ENCODE data around the gene SLC7A6OS.

DNA sequence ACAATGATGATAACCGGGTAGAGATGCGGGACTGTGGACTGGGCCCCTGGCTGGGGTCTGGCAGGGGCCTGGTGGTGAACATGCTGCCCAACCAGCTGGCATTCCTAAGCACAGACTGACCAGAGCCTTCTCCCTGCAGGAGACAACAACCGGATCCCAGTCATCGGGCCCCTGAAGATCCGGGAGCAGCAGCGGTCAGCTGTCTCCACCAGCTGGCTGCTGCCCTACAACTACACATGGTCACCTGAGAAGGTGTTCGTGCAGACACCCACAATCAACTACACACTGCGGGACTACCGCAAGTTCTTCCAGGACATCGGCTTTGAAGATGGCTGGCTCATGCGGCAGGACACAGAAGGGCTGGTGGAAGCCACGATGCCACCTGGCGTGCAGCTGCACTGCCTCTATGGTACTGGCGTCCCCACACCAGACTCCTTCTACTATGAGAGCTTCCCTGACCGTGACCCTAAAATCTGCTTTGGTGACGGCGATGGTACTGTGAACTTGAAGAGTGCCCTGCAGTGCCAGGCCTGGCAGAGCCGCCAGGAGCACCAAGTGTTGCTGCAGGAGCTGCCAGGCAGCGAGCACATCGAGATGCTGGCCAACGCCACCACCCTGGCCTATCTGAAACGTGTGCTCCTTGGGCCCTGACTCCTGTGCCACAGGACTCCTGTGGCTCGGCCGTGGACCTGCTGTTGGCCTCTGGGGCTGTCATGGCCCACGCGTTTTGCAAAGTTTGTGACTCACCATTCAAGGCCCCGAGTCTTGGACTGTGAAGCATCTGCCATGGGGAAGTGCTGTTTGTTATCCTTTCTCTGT, 51.5 kb downstream of the SLC7A6OS start:
- TF ChIP-seq, protein P1, sequence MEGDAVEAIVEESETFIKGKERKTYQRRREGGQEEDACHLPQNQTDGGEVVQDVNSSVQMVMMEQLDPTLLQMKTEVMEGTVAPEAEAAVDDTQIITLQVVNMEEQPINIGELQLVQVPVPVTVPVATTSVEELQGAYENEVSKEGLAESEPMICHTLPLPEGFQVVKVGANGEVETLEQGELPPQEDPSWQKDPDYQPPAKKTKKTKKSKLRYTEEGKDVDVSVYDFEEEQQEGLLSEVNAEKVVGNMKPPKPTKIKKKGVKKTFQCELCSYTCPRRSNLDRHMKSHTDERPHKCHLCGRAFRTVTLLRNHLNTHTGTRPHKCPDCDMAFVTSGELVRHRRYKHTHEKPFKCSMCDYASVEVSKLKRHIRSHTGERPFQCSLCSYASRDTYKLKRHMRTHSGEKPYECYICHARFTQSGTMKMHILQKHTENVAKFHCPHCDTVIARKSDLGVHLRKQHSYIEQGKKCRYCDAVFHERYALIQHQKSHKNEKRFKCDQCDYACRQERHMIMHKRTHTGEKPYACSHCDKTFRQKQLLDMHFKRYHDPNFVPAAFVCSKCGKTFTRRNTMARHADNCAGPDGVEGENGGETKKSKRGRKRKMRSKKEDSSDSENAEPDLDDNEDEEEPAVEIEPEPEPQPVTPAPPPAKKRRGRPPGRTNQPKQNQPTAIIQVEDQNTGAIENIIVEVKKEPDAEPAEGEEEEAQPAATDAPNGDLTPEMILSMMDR (IDR thresholded peaks at IDR 0.05) = no peak
- no peak for TF ChIP-seq POLR2AphosphoS5 (IDR thresholded peaks at IDR 0.05)
